Type B pancreatic cell (in vitro differentiated cells): ENCODE measurements around the gene CASZ1. TPM values are rescaled to one million over a fixed set of nuclear protein-coding genes. Genes with fewer than 3 reads are reported as not detected.

ENCODE experiments used
- DNase-seq: peaks from one replicate; pipeline ENCODE4 v3.0.0; 2021; ENCODE audit warnings: mixed read lengths; ENCODE audit not compliant: unreplicated experiment; ENCODE audit errors: extremely low spot score
- H3K27ac Mint-ChIP-seq: 2 replicates; pipeline ENCODE4 v1.8.0; 2021; ENCODE audit warnings: mild to moderate bottlenecking, mixed read lengths
- H3K27me3 Mint-ChIP-seq: 2 replicates; pipeline ENCODE4 v1.8.0; 2021; ENCODE audit warnings: mixed read lengths
- H3K36me3 Mint-ChIP-seq: 2 replicates; pipeline ENCODE4 v1.8.0; 2021; ENCODE audit warnings: mixed read lengths
- H3K4me1 Mint-ChIP-seq: one replicate; pipeline ENCODE4 v1.8.0; 2021; ENCODE audit warnings: mixed read lengths; ENCODE audit not compliant: unreplicated experiment
- H3K4me3 Mint-ChIP-seq: 2 replicates; pipeline ENCODE4 v1.8.0; 2021; ENCODE audit warnings: mild to moderate bottlenecking, mixed read lengths
- H3K9me3 Mint-ChIP-seq: 2 replicates; pipeline ENCODE4 v1.8.0; 2021; ENCODE audit warnings: mixed read lengths
- CTCF ChIP-seq: fragments of 200-600 bp; sonication (generic); conservative IDR thresholded peaks from 2 replicates; pipeline ENCODE4 v1.5.0; 2021; ENCODE audit warnings: antibody characterized with exemption, mild to moderate bottlenecking
- total RNA-seq: library from RNA; stranded (reverse); gene quantifications from 2 replicates; pipeline ENCODE4 v1.2.1, GENCODE V29; 2021; ENCODE audit warnings: low replicate concordance

The CASZ1 gene
- total RNA-seq, 1 donor from 2014 or later, result 15.7 TPM

- Mint-ChIP-seq H3K27me3 (peaks cover under 1% of the 10 kb centered on the region), H3K4me3 (peak overlapping the region; percentile 39), H3K4me1 (peaks cover 70% of the 10 kb centered on the region), H3K9me3 (no peaks in the 10 kb centered on the region), H3K27ac (peak overlapping the region; percentile 70), H3K36me3 (no peaks in the 10 kb centered on the region)
- TF ChIP-seq CTCF, result no peak
- DNase-seq, result no peak
Measured at GRCh38 chr1:10682449-10683309, 113.8 kb downstream of the CASZ1 start.

GRCh38 chr1:10682108-10682445 is 114.4 kb downstream of the CASZ1 start:
- no peak for DNase-seq
- peak overlapping the region; percentile 70 for H3K27ac Mint-ChIP-seq
- H3K27me3 Mint-ChIP-seq, result no peaks in the 10 kb centered on the region
- peak overlapping the region; percentile 29 for H3K4me3 Mint-ChIP-seq
- peaks cover 70% of the 10 kb centered on the region for H3K4me1 Mint-ChIP-seq
- H3K36me3 Mint-ChIP-seq, result no peaks in the 10 kb centered on the region
- no peak for TF ChIP-seq CTCF
- no peaks in the 10 kb centered on the region for H3K9me3 Mint-ChIP-seq

GRCh38 chr1:10681296-10682107 is 114.9 kb downstream of the CASZ1 start:
- H3K4me1 Mint-ChIP-seq, result peaks cover 71% of the 10 kb centered on the region
- no peak for TF ChIP-seq CTCF

GRCh38 chr1:10680487-10680886 is 116.0 kb downstream of the CASZ1 start:
- Mint-ChIP-seq H3K27me3 (no peaks in the 10 kb centered on the region), H3K4me1 (peaks cover 68% of the 10 kb centered on the region), H3K4me3 (no peak overlapping the region), H3K9me3 (no peaks in the 10 kb centered on the region), H3K27ac (no peak overlapping the region), H3K36me3 (no peaks in the 10 kb centered on the region)
- no peak for TF ChIP-seq CTCF
- no peak for DNase-seq

More at GRCh38 chr1:10681296-10682107, 114.9 kb downstream of the CASZ1 start:
- H3K27me3 Mint-ChIP-seq, result no peaks in the 10 kb centered on the region
- no peaks in the 10 kb centered on the region for H3K36me3 Mint-ChIP-seq
- peak overlapping the region; percentile 82 for H3K27ac Mint-ChIP-seq
- no peak for DNase-seq
- no peaks in the 10 kb centered on the region for H3K9me3 Mint-ChIP-seq
- H3K4me3 Mint-ChIP-seq, result peak overlapping the region; percentile 67

GRCh38 chr1:10679496-10680220 is 116.8 kb downstream of the CASZ1 start:
- peaks cover 69% of the 10 kb centered on the region for H3K4me1 Mint-ChIP-seq

More at GRCh38 chr1:10679496-10680220, 116.8 kb downstream of the CASZ1 start:
- no peaks in the 10 kb centered on the region for H3K9me3 Mint-ChIP-seq
- peak overlapping the region; percentile 85 for H3K27ac Mint-ChIP-seq
- DNase-seq, result no peak
- H3K36me3 Mint-ChIP-seq, result no peaks in the 10 kb centered on the region
- H3K4me3 Mint-ChIP-seq, result peak overlapping the region; percentile 45
- TF ChIP-seq CTCF, result no peak
- H3K27me3 Mint-ChIP-seq, result no peaks in the 10 kb centered on the region
